HL-60/S4 treated with retinoic acid at 250 ng/mL for 4 days and 3 days (cell line): Measurements from ENCODE around the gene APOBEC3B.
"Not testable (repeated sequence)": the region's sequence is repeated elsewhere in the genome, so short reads cannot be mapped to it uniquely, and the experiment has no call there.

Experiments used
- in situ Hi-C: fragments of 300-500 bp; cut with MboI; formaldehyde crosslinking; loops from 2 replicates; pipeline ENCODE4 v1.7.0; 2022; ENCODE audit warnings: low sequenced_read_pairs

APOBEC3B gene

DNA sequence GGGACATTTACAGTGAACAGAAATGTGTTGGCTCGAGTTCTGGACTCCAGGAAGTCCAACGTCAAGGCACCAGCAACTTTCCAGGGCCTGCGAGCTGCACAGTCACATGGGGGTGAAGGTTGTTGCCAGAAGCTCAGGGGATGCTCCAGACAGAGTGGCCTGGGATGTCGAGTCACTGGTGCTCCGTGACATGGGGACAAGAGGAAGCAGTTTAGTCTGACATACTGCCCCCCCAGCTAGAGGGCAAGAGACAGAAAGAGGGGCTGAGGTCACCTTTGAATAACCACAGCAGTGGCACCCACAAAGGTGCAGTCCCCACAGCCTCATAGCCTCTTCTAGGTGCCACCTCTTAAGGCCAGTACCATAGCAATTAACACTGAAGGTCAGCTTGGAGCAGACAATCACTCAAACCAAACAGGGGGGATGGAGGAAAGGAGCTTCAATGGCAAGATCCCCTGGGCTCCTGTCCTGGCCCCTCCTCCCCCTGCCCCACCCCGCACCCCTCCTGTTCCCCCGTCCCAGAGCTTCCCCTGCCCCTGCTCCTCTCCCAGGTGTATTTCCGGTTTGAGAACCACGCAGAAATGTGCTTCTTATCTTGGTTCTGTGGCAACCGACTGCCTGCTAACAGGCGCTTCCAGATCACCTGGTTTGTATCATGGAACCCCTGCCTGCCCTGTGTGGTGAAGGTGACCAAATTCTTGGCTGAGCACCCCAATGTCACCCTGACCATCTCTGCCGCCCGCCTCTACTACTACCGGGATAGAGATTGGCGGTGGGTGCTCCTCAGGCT lies 42.6 kb downstream of the APOBEC3B start:
- in situ Hi-C loops, result no loop called here

DNA sequence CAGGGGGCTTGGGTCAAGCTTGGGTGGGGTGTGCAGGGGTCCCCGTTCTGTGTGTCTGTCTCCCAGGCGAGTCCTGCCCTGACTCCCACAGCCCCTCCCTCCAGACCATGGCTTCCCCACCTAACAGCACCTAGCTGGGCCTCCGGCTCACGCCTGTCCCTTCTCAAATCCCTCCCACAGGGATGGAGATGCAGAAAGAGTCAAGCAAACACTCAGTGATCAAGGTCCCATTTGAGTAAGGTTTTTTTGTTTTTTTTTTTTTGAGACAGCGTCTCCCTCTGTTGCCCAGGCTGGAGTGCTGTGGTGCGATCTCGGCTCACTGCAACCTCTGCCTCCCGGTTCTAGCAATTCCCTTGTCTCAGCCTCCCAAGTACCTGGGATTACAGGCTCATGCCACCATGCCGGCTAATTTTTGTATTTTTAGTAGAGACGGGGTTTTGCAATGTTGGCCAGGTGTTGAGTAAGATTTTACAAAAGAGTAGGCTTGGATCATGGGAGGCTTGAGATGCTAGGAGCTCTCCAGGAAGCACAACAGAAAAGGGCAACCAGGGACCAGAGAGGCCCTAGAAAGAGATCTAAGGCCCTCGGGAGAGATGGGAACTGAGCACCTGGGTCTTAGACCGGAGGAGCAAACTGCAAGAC lies 44.5 kb downstream of the APOBEC3B start:
- in situ Hi-C loops, result no loop called here

DNA sequence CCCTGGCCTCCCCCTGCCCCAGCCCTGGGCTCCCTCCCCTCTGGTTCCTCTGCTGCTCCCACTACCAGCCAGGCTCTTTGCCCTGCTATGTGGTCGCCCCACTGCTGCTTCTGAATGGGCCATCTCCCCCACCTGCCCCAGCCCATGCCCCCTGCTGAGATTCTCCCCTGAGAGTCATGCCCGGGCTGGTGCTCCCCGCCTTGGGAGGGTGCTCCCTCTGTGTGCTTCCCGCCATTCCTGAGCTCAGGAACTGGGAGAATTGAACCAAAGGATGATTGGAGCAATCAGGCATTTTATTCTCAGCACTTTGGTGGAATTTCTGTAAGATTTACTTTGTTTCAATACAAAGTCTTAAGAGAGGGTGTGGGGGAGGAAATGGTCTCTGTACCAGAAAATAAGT lies 45.6 kb downstream of the APOBEC3B start:
- in situ Hi-C loops, result no loop called here

DNA sequence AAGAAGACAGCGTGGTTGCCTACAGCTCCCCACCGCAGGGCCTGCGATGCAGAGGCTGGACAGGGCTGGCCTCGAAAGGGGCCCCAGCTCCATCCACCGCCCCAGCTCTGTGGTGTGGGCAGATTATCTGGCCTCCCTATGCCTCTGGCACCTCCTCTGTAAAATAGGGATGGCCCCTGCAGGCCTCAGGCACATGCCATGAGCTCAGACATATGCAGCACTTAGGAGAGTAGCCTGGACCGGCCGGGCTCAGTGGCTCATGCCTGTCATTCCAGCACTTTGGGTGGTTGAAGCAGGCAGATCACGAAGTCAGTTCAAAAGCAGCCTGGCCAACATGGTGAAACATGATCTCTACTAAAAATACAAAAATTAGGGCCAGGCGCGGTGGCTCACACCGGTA lies 46.1 kb downstream of the APOBEC3B start:
- in situ Hi-C loops, result no loop called here

DNA sequence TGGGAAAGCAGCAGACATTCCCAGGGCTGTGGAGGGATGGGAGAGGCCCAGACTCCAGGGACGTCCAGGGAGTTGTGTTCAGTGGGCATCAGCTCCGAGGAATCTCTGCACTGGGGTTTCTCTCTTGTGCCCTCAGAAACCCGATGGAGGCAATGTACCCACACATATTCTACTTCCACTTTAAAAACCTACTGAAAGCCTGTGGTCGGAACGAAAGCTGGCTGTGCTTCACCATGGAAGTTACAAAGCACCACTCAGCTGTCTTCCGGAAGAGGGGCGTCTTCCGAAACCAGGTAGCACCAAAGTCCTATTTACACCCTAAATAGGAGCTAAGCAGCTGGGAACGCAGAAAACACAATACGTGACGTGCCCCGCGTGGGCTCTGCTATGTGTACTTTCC lies 47.1 kb downstream of the APOBEC3B start:
- in situ Hi-C loops, result no loop called here

GRCh38 chr22:39030705-39031104 lies 48.6 kb downstream of the APOBEC3B start:
- in situ Hi-C loops, result no loop called here

GRCh38 chr22:39031434-39032295 lies 49.5 kb downstream of the APOBEC3B start:
- in situ Hi-C loops, result not testable (repeated sequence)

DNA sequence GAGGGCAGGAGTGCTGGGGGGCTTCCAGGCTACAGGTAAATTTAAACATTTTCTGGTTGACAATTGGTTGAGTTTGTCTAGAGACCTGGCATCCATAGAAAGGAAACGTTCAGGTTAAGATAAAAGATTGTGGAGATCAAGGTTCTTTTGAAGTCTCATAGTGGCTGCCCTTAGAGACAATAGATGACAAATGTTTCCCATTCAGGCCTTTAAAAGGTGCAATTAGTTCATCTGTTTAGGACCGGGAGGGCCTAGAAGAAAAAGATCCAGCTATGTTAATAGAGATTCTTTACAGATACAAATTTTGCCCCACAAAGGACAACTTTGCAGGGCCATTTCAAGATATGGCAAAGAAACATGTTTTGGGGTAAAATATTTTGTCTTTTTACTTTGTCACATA lies 54.9 kb downstream of the APOBEC3B start:
- in situ Hi-C loops, result not testable (repeated sequence)

DNA sequence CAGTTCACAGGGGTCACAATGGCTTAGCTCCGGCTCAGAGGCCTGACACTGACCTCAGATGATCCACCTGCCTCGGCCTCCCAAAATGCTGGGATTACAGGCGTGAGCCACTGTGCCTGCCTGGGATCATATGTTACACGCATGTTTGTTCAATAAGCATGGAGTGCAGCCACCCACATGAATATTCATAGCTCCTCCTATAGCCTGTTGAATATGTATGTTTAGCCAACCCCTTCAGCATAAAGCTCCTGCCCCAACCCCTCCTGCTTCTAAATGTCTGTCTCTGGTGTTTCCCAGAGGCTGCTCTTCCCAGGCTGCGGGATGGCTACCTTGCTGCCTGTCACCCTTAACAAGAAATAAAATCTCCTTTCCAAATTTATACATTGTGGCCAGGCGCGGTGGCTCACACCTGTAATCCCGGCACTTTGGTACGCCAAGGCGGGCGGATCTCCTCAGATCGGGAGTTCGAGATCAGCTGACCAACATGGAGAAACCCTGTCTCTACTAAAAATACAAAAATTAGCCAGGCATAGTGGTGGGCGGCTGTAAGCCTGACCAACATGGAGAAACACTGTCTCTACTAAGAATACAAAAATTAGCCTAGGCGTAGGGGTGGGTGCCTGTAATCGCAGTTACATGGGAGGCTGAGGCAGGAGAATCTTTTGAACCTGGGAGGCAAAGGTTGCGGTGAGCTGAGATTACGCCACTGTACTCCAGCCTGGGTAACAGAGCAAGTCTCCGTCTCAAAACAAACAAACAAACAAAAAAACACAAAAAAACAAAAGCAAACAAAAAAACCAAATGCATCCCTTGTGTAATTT lies 57.4 kb downstream of the APOBEC3B start:
- in situ Hi-C loops, result no loop called here

GRCh38 chr22:39040155-39040537 lies 58.0 kb downstream of the APOBEC3B start:
- in situ Hi-C loops, result not testable (repeated sequence)

DNA sequence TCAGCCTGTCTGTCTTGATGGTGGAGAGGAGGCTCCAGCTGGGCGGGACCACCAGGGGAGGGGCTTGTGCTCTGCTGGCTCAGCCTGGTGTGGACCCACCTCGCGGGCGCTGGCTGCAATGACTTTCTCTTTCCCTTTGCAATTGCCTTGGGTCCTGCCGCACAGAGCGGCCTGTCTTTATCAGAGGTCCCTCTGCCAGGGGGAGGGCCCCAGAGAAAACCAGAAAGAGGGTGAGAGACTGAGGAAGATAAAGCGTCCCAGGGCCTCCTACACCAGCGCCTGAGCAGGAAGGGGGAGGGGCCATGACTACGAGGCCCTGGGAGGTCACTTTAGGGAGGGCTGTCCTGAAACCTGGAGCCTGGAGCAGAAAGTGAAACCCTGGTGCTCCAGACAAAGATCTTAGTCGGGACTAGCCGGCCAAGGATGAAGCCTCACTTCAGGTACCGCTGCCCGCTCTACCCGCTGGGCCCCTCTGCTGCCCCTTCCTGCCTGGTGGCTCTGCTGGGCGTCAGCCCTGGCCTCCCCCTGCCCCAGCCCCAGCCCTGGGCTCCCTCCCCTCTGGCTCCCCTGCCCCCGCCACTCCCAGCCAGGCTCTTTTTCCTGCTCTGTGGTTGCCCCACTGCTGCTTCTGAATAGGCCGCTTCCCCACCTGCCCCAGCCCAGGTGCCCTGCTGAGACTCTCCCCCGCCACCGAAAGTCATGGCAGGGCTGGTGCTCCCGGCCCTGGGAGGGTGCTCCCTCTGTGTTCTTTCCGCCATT lies 58.6 kb downstream of the APOBEC3B start, which contains the start of gene APOBEC3F:
TSS of gene APOBEC3F (plus strand) at position 327 of the 759 bp plus-strand sequence. CDS start at position 424, 97 bp downstream.
- in situ Hi-C loops, result not testable (repeated sequence)

DNA sequence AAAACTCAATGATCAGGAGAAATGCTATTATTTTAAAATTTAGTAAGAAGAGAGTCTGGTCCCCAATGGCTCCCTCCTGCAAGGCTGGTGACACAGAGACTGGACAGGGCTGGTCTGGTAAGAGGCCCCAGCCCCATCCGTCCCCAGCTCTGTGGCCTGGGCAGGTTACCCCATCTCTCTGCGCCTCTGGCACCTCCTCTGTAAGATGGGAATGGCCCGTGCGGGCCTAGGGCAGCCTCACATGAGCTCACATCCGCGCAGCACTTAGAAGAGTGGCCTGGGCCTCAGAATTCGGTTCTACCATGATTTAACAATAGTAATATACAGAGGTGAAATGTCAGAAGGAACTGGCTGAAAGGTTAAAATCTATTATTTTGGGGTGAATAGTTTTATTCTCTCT lies 59.8 kb downstream of the APOBEC3B start:
- in situ Hi-C loops, result no loop called here
